Body of pancreas (tissue), 4 donors: Measurements from ENCODE around the gene DSG1. TPM values are rescaled to one million over a fixed set of nuclear protein-coding genes. Genes with fewer than 3 reads are reported as not detected.
"Not testable (repeated sequence)": the region's sequence is repeated elsewhere in the genome, so short reads cannot be mapped to it uniquely, and the experiment has no call there.

ENCODE experiments used
- ATAC-seq: fragments of 150-250 bp; one replicate; pipeline ENCODE4 v1.9.1; 2016
- DNase-seq, 4 donors: peaks; one replicate each; pipeline ENCODE4 v3.0.0-alpha.2; 2019
- H3K27ac ChIP-seq, 4 donors: fragments of 200-600 bp; sonication (generic); 1 replicate in 3 of 4; 2 replicates in 1 of 4; pipeline versions ENCODE4 v1.5.1 to v1.6.1; 2016 to 2019; ENCODE audit warnings: mild to moderate bottlenecking in 1 of 4, mixed read lengths in 1 of 4, moderate library complexity in 1 of 4
- H3K27me3 ChIP-seq, 2 donors: fragments of 200-600 bp; sonication (generic); one replicate each; pipeline ENCODE4 v1.6.0; 2016; ENCODE audit warnings: mild to moderate bottlenecking in 1 of 2
- H3K36me3 ChIP-seq, 2 donors: fragments of 200-600 bp; sonication (generic); replicated peaks in 1 of 2; 2 replicates each; pipeline ENCODE4 v1.5.1; 2016; ENCODE audit warnings: low read depth in 2 of 2; ENCODE audit not compliant: insufficient read depth in 1 of 2
- H3K4me1 ChIP-seq: fragments of 200-600 bp; sonication (generic); one replicate; pipeline ENCODE4 v1.6.0; 2016
- H3K4me3 ChIP-seq, 2 donors: fragments of 200-600 bp; sonication (generic); 1 replicate in 1 of 2; 2 replicates in 1 of 2; pipeline ENCODE4 v1.5.1; 2016 to 2019
- H3K9me3 ChIP-seq, 3 donors: fragments of 200-600 bp; sonication (generic); 1 replicate in 2 of 3; 2 replicates in 1 of 3; pipeline ENCODE4 v1.5.1; 2016
- POLR2A ChIP-seq, 3 donors: fragments of 450-650 bp; IDR thresholded peaks; one replicate each; pipeline ENCODE4 v1.6.1; 2016; ENCODE audit warnings: antibody characterized with exemption in 3 of 3, mild to moderate bottlenecking in 2 of 3
- WGBS, 2 donors: methylation state at CpG; one replicate each; pipeline ENCODE4 v1.1.5; 2017; 5-methylcytosine and 5-hydroxymethylcytosine counted together
- intact Hi-C: fragments of 100-400 bp; cut with DNase I; formaldehyde crosslinking; loops from one replicate; pipeline ENCODE4 v1.15.1; 2023
- total RNA-seq, 2 donors: library from RNA; depleted of rRNA; stranded (reverse); fragments of >200 nt; gene quantifications; one replicate each; pipeline ENCODE4 v1.1.0, GENCODE V29; 2016
- TF ChIP-seq, protein P1 (sequence below), 7 experiments: fragments of 450-650 bp in 4 of 7; fragments of 200-600 bp in 3 of 7; sonication (generic) in 3 of 7; IDR thresholded peaks; one replicate each; pipeline ENCODE4 v1.5.1; 2016 to 2019; ENCODE audit warnings: antibody characterized with exemption in 7 of 7

The DSG1 gene
- total RNA-seq, 2 donors from 2014 or later = under 0.01 TPM; not detected in 1

DNA sequence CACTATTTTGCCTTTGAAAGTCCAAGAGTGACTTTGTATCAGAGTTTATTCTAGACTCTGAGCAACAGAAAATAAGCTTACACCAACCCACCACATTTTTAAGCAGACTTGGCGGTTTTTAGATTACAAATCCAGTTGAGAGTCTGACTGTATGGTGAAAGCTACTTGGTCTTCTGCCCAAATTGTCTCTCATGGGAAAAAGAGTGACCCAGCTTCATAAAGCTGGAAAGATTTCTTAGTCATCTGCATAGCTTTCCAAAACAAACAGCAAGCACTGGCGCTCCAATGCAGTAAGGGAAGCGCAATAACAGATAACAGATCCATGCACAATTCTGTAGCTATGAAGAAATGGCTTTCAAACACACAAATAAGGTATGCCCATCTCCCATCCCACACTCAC lies 7.1 kb downstream of the DSG1 start:
- Histone ChIP-seq H3K4me3 (no peak overlapping the region), H3K36me3 (no peaks in the 10 kb centered on the region), H3K27ac (no peak overlapping the region), H3K27me3 (no peaks in the 10 kb centered on the region), H3K4me1 (no peaks in the 10 kb centered on the region), H3K9me3 (no peaks in the 10 kb centered on the region)
- WGBS, 2 donors = 42 to 58% methylated on average over 3 of the region's 3 CpGs
- TF ChIP-seq, protein P1, sequence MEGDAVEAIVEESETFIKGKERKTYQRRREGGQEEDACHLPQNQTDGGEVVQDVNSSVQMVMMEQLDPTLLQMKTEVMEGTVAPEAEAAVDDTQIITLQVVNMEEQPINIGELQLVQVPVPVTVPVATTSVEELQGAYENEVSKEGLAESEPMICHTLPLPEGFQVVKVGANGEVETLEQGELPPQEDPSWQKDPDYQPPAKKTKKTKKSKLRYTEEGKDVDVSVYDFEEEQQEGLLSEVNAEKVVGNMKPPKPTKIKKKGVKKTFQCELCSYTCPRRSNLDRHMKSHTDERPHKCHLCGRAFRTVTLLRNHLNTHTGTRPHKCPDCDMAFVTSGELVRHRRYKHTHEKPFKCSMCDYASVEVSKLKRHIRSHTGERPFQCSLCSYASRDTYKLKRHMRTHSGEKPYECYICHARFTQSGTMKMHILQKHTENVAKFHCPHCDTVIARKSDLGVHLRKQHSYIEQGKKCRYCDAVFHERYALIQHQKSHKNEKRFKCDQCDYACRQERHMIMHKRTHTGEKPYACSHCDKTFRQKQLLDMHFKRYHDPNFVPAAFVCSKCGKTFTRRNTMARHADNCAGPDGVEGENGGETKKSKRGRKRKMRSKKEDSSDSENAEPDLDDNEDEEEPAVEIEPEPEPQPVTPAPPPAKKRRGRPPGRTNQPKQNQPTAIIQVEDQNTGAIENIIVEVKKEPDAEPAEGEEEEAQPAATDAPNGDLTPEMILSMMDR (IDR thresholded peaks at IDR 0.05) = no peak
- no peak for TF ChIP-seq POLR2A (IDR thresholded peaks at IDR 0.05)
- ATAC-seq (no peak), DNase-seq (peak in 1 of 4 donors; percentile 7)
- intact Hi-C loops = no loop called here

DNA sequence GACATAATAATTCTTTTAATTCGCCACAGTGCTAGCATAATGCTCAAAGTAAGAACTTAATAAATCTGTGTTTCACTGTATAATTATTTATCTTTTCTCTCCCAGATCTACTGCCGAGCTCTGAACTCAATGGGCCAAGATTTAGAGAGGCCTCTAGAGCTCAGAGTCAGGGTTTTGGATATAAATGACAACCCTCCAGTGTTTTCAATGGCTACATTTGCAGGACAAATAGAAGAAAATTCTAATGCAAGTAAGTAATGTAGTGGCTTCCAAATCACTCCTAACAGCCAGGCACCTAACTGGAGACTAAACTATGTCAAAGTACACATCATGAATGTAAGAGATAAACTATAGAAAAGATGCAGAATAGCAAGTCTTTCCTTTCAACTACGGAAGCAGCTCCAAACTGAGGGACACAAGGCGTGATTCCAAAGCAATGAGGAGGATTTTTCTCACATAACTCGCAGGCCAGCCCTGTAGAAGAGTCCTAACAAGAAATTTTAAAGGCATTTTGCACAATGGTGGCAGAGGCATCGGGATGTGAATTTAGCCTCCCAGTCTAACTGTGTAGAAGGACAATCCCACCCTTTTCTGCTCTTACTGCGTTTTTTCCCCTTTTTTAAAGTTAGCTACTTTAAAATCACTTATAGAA lies 12.0 kb downstream of the DSG1 start:
- Histone ChIP-seq H3K4me1 (no peaks in the 10 kb centered on the region), H3K27ac (no peak overlapping the region), H3K4me3 (no peak overlapping the region), H3K36me3 (no peaks in the 10 kb centered on the region), H3K27me3 (no peaks in the 10 kb centered on the region), H3K9me3 (no peaks in the 10 kb centered on the region)
- intact Hi-C loops = no loop called here
- TF ChIP-seq POLR2A (IDR thresholded peaks at IDR 0.05) = no peak
- TF ChIP-seq, protein P1 (IDR thresholded peaks at IDR 0.05) = no peak
- WGBS, 2 donors = 76 to 80% methylated on average over 7 of the region's 7 CpGs
- DNase-seq = no peak
- ATAC-seq = no peak

DNA sequence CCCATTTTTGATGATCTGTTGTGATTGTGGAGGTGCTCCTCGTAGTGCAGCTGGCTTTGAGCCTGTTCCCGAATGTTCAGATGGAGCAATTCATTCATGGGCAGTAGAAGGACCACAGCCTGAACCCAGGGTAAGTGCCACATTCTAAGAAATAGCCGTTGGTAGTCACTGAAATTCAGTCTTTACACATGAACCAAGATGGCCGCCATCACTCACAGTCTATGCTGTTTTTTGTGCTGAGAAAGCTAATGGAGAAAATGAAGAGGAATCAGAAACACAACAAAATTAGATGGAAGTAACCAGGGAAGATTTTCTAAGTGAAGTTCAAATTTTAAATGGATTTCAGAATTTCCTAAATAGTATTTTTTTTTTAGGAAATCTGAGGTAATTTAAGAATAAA lies 25.5 kb downstream of the DSG1 start:
- ATAC-seq (no peak), DNase-seq (no peak)
- intact Hi-C loops = no loop called here
- Histone ChIP-seq H3K27me3 (no peaks in the 10 kb centered on the region), H3K4me1 (no peaks in the 10 kb centered on the region), H3K27ac (no peak overlapping the region), H3K9me3 (no peaks in the 10 kb centered on the region), H3K4me3 (no peak overlapping the region), H3K36me3 (no peaks in the 10 kb centered on the region)
- TF ChIP-seq POLR2A (IDR thresholded peaks at IDR 0.05) = no peak
- TF ChIP-seq, protein P1 (IDR thresholded peaks at IDR 0.05) = no peak
- WGBS, 2 donors = 78 to 80% methylated on average over 4 of the region's 4 CpGs

GRCh38 chr18:31353336-31353735 lies 35.4 kb downstream of the DSG1 start:
- H3K27ac ChIP-seq, H3K4me1 ChIP-seq, H3K4me3 ChIP-seq, intact Hi-C loops, H3K27me3 ChIP-seq, ATAC-seq, H3K36me3 ChIP-seq, H3K9me3 ChIP-seq, DNase-seq: not testable (repeated sequence)
- 65% methylated on average over 2 of the region's 17 CpGs; no CpG with 5 or more reads in 1 of the 2 donors for WGBS, 2 donors

- Histone ChIP-seq H3K27ac (no peak overlapping the region), H3K4me1 (no peaks in the 10 kb centered on the region), H3K4me3 (no peak overlapping the region), H3K27me3 (no peaks in the 10 kb centered on the region), H3K9me3 (no peaks in the 10 kb centered on the region), H3K36me3 (no peaks in the 10 kb centered on the region)
- TF ChIP-seq, protein P1 (IDR thresholded peaks at IDR 0.05) = no peak
- TF ChIP-seq POLR2A (IDR thresholded peaks at IDR 0.05) = no peak
- ATAC-seq (no peak), DNase-seq (no peak)
- intact Hi-C loops = no loop called here
- 86 to 94% methylated on average over 8 of the region's 8 CpGs for WGBS, 2 donors
These were observed 37.0 kb downstream of the DSG1 start for GRCh38 chr18:31354990-31355389.
